GM10248 (cell line): ENCODE results near the gene DCUN1D2.

Source experiments
- CTCF ChIA-PET: fragments of 300-600 bp; sonication (Branson Sonifier 250); formaldehyde crosslinking; extraction: SDS; loops from one replicate; lab custom pipeline; 2021; ENCODE audit warnings: antibody characterized with exemption; lab: Yijun Ruan, JAX
- POLR2A ChIA-PET: fragments of 350-650 bp; sonication (Branson Sonifier 250); formaldehyde crosslinking; extraction: SDS; loops from one replicate; lab custom pipeline; 2020; ENCODE audit warnings: antibody characterized with exemption; lab: Yijun Ruan, JAX
- DNase-seq: peaks from one replicate; pipeline ENCODE4 v3.0.0; 2012; ENCODE audit errors: extremely low spot score
- TF ChIP-seq, protein P1 (sequence below): IDR thresholded peaks from 2 replicates; pipeline ENCODE4 v1.5.1; 2012; ENCODE audit warnings: mild to moderate bottlenecking, low read depth; ENCODE audit errors: extremely low read depth, missing control alignments, control extremely low read depth

Gene DCUN1D2

DNA sequence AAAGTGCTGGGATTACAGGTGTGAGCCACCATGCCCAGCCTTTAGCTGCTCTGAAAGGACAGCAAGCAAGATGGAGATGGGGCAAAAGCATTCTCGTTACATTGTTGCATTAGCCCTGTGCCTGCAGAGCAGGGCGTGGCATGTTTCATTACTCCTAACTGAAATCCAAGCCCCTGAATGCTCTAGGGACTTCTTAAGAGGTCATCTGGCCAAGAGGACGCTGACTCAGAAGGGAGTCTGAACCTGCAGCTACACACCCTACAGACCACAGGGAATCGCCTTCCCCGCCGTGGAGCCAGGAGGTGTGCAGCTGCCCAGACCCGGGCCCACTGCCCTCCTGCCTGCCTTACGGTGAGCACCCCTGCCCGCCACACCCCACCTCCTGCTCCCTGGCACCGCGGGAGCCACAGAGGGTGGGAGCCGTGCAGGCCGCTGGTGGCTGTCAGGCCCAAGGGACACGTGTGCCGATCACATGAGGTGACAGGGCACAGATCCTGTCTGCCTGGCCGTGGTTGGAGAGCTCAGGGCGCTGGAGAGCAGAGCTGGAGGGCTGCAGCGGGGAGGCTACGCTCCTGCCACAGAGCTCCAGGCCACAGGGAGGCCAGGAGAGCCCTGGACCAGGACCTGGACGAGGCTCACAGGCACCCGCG lies 64.4 kb downstream of the DCUN1D2 start:
- TF ChIP-seq, protein P1, sequence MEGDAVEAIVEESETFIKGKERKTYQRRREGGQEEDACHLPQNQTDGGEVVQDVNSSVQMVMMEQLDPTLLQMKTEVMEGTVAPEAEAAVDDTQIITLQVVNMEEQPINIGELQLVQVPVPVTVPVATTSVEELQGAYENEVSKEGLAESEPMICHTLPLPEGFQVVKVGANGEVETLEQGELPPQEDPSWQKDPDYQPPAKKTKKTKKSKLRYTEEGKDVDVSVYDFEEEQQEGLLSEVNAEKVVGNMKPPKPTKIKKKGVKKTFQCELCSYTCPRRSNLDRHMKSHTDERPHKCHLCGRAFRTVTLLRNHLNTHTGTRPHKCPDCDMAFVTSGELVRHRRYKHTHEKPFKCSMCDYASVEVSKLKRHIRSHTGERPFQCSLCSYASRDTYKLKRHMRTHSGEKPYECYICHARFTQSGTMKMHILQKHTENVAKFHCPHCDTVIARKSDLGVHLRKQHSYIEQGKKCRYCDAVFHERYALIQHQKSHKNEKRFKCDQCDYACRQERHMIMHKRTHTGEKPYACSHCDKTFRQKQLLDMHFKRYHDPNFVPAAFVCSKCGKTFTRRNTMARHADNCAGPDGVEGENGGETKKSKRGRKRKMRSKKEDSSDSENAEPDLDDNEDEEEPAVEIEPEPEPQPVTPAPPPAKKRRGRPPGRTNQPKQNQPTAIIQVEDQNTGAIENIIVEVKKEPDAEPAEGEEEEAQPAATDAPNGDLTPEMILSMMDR, result no peak
- DNase-seq, result no peak
- ChIA-PET CTCF (no interaction called here), POLR2A (no interaction called here)

DNA sequence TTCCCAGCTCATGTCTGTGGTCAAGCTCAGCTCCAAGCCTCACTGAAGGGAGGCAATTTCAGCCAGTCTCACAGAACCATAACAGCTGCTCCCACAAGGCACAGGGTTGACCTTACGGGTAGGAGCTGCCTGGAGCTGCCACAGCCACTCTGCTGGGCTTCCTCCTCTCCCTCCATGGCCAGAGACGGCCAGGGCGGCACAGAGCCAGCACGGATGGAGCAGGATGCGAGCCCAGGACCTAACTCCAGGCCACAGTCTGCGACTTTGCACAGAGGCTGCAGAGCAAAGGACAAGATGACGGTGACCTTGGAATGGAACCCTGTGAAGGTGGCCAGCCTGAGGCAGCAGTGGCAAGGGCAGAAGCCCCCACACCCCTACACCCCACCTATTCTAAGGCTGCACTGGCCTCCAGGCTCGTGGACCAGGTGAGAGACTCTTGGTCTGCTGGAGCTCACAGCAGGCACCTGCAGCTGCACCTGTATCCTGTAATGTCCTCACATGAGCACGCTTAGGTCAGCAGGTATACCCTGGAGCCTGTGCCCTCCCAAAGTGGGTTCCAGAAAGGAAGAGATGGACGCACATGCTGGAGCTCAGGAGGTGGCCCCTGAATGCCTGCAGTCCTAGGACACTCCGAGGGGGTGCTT lies 66.9 kb downstream of the DCUN1D2 start:
- no peak for DNase-seq
- ChIA-PET POLR2A (interaction anchor here (0.6 kb wide), 1 partner anchor 116 kb away, joined by 3 read pairs; no protein-coding TSS in a partner anchor), CTCF (interaction anchor here (1.4 to 1.6 kb wide), 2 partner anchors 14 to 29 kb away, joined by 3 to 5 read pairs; no protein-coding TSS in a partner anchor)
- TF ChIP-seq, protein P1, result no peak

DNA sequence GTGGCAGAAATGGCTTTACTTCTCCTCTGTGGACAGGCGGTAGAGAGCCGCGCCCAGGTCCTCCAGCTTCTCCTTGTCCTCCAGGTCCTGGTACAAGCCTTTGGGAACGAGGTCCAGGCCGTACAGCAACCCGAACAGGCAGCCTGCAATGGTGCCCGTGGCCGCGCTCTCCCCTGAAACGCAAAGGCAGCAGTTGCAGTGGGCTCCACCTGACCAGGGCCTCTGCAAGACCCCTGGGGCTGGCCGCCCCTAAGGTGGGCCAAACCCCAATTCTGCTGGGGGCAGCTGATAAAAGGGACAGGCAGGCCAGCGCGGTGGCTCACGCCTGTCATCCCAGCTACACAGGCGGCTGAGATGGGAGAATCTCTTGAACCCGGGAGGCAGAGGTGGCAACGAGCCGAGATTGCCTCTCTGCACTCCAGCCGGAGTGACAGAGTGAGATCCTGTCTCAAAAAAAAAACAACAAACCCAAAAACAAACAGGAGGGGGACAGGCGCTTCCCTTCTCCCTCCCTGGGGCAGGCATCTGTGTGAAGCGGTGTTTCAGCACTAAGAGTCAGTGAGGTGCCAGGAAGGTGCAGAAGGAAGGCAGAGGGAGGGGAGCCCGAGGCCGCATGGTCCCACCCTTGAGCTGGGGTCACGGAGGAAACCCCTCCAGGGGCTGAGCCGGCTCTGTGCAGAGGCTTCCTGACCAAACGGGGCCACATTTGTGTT lies 67.5 kb downstream of the DCUN1D2 start:
- no peak for DNase-seq
- CTCF ChIA-PET, result interaction anchor here (1.4 to 1.6 kb wide), 2 partner anchors 14 to 28 kb away, joined by 3 to 5 read pairs; no protein-coding TSS in a partner anchor
- POLR2A ChIA-PET, result interaction anchor here (0.6 kb wide), 1 partner anchor 115 kb away, joined by 3 read pairs; no protein-coding TSS in a partner anchor
- TF ChIP-seq, protein P1, result no peak

DNA sequence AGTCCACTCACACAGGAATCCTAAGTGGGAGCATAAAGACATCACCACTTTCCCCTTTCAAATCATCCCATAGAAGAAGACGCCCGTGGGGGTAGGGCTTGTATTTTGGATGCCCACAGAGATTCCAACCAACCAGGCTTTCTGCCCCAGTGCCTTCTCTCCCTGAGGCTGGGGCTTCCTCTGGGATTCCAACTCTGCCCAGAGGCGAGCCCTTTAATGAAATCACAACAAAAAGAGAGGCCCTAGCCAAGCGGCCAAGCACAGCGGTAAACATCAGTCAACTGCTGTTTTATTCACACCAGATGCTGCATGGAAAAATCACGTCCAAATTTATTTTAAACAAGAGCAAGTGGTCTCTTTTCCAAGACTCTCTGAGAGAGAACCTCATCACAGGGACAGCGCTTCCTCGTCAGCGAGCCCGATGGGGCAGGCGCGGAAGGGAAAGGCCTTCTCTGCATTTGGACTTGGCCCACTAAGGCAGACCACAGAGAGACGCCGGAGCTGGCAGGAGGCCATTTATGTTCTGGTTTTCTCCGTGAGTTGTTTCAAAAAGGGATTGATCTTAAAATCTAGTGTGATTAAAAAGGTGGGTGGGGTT lies 68.7 kb downstream of the DCUN1D2 start:
- no peak for DNase-seq
- CTCF ChIA-PET, result no interaction called here

DNA sequence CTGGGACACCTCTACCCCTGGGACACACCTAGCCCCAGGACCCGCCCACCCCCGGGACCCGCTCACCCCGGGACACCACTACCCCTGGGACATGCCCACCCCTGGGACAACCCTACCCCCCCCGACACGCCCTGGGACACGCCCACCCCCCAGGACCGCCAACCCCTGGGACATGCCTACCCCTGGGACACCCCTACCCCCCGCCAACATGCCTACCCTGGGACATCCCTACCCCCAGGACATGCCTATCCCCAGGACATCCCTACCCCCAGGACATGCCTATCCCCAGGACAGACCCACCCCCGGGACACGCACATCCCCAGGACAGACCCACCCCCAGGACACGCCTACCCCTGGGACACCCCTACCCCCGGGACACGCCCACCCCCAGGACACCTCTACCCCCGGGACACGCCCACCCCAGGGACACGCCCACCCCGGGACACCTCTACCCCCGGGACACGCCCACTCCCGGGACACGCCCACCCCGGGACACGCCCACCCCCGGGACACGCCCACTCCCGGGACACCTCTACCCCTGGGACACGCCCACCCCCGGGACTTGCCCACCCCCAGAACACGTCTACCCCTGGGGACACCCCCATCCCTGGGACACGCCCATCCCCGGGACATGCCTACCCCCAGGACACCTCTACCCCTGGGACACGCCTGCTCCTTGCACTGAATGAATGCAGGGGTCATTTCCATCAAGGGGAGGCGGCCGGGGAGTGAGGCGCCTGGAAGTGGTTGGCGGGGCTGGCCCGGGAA lies 69.5 kb downstream of the DCUN1D2 start:
- no peak for DNase-seq

More for the DNA sequence above, 68.7 kb downstream of the DCUN1D2 start:
- POLR2A ChIA-PET, result no interaction called here
- TF ChIP-seq, protein P1, result no peak

More for the DNA sequence above, 69.5 kb downstream of the DCUN1D2 start:
- CTCF ChIA-PET, result interaction anchor here (3.0 kb wide), 1 partner anchor 21 kb away, joined by 8 read pairs; no protein-coding TSS in a partner anchor
- POLR2A ChIA-PET, result no interaction called here
- TF ChIP-seq, protein P1, result no peak
